HEK293 (cell line): Measurements from ENCODE around the gene MDH1B.
"Not testable (repeated sequence)": the region's sequence is repeated elsewhere in the genome, so short reads cannot be mapped to it uniquely, and the experiment has no call there.

Experiments
- BCL6B ChIP-seq: fragments of 450-650 bp; formaldehyde crosslinking; IDR thresholded peaks from 2 replicates; pipeline ENCODE4 v1.5.1; 2017; ENCODE audit warnings: missing biosample characterization, missing genetic modification characterization
- OSR2 ChIP-seq: fragments of 450-650 bp; formaldehyde crosslinking; IDR thresholded peaks from 2 replicates; pipeline ENCODE4 v1.5.1; 2016; ENCODE audit warnings: missing biosample characterization, missing genetic modification characterization
- REST ChIP-seq: fragments of 450-650 bp; formaldehyde crosslinking; IDR thresholded peaks from 2 replicates; pipeline ENCODE4 v1.5.1; 2016; ENCODE audit warnings: missing biosample characterization, missing genetic modification characterization
- ZNF155 ChIP-seq: fragments of 450-650 bp; formaldehyde crosslinking; IDR thresholded peaks from 2 replicates; pipeline ENCODE4 v1.5.1; 2016; ENCODE audit warnings: missing biosample characterization, missing genetic modification characterization
- ZNF274 ChIP-seq, 2 experiments: fragments of 200-500 bp in 1 of 2; fragments of 450-650 bp in 1 of 2; sonication (Bioruptor generic) in 1 of 2; formaldehyde crosslinking in 1 of 2; IDR thresholded peaks; 2 replicates each; pipeline versions ENCODE4 v1.5.1 to v1.6.1; 2014 to 2016; ENCODE audit warnings: borderline replicate concordance in 1 of 2, inconsistent platforms in 1 of 2, low read length in 1 of 2, missing biosample characterization in 1 of 2, missing genetic modification characterization in 1 of 2
- ZNF354C ChIP-seq: fragments of 450-650 bp; formaldehyde crosslinking; IDR thresholded peaks from 2 replicates; pipeline ENCODE4 v1.5.1; 2016; ENCODE audit warnings: missing biosample characterization, missing genetic modification characterization, low read depth, borderline replicate concordance
- ZNF510 ChIP-seq: fragments of 450-650 bp; formaldehyde crosslinking; IDR thresholded peaks from 2 replicates; pipeline ENCODE4 v1.5.1; 2018; ENCODE audit warnings: mild to moderate bottlenecking, missing genetic modification characterization, missing biosample characterization; ENCODE audit not compliant: insufficient replicate concordance
- TF ChIP-seq, protein P1 (sequence below): fragments of 450-650 bp; formaldehyde crosslinking; IDR thresholded peaks from 2 replicates; pipeline ENCODE4 v1.5.1; 2016; ENCODE audit warnings: missing biosample characterization, missing genetic modification characterization
- TF ChIP-seq, protein P2 (sequence below): fragments of 450-650 bp; formaldehyde crosslinking; IDR thresholded peaks from 2 replicates; pipeline ENCODE4 v1.5.1; 2016; ENCODE audit warnings: missing biosample characterization, missing genetic modification characterization
- TF ChIP-seq, protein P3 (sequence below): fragments of 450-650 bp; formaldehyde crosslinking; IDR thresholded peaks from 2 replicates; pipeline ENCODE4 v1.5.1; 2016; ENCODE audit warnings: missing biosample characterization, missing genetic modification characterization
- TF ChIP-seq, protein P4 (sequence below): fragments of 450-650 bp; formaldehyde crosslinking; IDR thresholded peaks from 2 replicates; pipeline ENCODE4 v1.5.1; 2016; ENCODE audit warnings: missing biosample characterization, missing genetic modification characterization
- TF ChIP-seq, protein P5 (sequence below): fragments of 450-650 bp; formaldehyde crosslinking; IDR thresholded peaks from 2 replicates; pipeline ENCODE4 v1.5.1; 2016; ENCODE audit warnings: missing biosample characterization, missing genetic modification characterization, borderline replicate concordance
- TF ChIP-seq, protein P6 (sequence below): fragments of 450-650 bp; IDR thresholded peaks from 2 replicates; pipeline ENCODE4 v1.5.1; 2018; ENCODE audit warnings: missing biosample characterization, missing genetic modification characterization
- TF ChIP-seq, protein P7 (sequence below): fragments of 450-650 bp; formaldehyde crosslinking; conservative IDR thresholded peaks from 2 replicates; pipeline ENCODE4 v1.5.1; 2016; ENCODE audit warnings: low read depth, missing biosample characterization, missing genetic modification characterization

GRCh38 chr2:206807624-206808023 is 42.5 kb upstream of the MDH1B start:
- not testable (repeated sequence) for TF ChIP-seq ZNF155 (tag by site-specific recombination); REST (tag by site-specific recombination); BCL6B (tag by site-specific recombination); ZNF354C (tag by site-specific recombination); ZNF274 (IDR thresholded peaks at IDR 0.05; ENCODE audit: low read length); ZNF274 (tag by site-specific recombination; IDR thresholded peaks at IDR 0.05; ENCODE audit: borderline replicate concordance); ZNF510 (tag by site-specific recombination); OSR2 (tag by site-specific recombination)
- TF ChIP-seq, protein P1, sequence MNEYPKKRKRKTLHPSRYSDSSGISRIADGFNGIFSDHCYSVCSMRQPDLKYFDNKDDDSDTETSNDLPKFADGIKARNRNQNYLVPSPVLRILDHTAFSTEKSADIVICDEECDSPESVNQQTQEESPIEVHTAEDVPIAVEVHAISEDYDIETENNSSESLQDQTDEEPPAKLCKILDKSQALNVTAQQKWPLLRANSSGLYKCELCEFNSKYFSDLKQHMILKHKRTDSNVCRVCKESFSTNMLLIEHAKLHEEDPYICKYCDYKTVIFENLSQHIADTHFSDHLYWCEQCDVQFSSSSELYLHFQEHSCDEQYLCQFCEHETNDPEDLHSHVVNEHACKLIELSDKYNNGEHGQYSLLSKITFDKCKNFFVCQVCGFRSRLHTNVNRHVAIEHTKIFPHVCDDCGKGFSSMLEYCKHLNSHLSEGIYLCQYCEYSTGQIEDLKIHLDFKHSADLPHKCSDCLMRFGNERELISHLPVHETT = not testable (repeated sequence)
- TF ChIP-seq, protein P2, sequence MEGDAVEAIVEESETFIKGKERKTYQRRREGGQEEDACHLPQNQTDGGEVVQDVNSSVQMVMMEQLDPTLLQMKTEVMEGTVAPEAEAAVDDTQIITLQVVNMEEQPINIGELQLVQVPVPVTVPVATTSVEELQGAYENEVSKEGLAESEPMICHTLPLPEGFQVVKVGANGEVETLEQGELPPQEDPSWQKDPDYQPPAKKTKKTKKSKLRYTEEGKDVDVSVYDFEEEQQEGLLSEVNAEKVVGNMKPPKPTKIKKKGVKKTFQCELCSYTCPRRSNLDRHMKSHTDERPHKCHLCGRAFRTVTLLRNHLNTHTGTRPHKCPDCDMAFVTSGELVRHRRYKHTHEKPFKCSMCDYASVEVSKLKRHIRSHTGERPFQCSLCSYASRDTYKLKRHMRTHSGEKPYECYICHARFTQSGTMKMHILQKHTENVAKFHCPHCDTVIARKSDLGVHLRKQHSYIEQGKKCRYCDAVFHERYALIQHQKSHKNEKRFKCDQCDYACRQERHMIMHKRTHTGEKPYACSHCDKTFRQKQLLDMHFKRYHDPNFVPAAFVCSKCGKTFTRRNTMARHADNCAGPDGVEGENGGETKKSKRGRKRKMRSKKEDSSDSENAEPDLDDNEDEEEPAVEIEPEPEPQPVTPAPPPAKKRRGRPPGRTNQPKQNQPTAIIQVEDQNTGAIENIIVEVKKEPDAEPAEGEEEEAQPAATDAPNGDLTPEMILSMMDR = not testable (repeated sequence)
- TF ChIP-seq, protein P3, sequence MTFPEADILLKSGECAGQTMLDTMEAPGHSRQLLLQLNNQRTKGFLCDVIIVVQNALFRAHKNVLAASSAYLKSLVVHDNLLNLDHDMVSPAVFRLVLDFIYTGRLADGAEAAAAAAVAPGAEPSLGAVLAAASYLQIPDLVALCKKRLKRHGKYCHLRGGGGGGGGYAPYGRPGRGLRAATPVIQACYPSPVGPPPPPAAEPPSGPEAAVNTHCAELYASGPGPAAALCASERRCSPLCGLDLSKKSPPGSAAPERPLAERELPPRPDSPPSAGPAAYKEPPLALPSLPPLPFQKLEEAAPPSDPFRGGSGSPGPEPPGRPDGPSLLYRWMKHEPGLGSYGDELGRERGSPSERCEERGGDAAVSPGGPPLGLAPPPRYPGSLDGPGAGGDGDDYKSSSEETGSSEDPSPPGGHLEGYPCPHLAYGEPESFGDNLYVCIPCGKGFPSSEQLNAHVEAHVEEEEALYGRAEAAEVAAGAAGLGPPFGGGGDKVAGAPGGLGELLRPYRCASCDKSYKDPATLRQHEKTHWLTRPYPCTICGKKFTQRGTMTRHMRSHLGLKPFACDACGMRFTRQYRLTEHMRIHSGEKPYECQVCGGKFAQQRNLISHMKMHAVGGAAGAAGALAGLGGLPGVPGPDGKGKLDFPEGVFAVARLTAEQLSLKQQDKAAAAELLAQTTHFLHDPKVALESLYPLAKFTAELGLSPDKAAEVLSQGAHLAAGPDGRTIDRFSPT (tag by site-specific recombination) = not testable (repeated sequence)
- TF ChIP-seq, protein P4, sequence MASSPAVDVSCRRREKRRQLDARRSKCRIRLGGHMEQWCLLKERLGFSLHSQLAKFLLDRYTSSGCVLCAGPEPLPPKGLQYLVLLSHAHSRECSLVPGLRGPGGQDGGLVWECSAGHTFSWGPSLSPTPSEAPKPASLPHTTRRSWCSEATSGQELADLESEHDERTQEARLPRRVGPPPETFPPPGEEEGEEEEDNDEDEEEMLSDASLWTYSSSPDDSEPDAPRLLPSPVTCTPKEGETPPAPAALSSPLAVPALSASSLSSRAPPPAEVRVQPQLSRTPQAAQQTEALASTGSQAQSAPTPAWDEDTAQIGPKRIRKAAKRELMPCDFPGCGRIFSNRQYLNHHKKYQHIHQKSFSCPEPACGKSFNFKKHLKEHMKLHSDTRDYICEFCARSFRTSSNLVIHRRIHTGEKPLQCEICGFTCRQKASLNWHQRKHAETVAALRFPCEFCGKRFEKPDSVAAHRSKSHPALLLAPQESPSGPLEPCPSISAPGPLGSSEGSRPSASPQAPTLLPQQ (tag by site-specific recombination) = not testable (repeated sequence)
- TF ChIP-seq, protein P5, sequence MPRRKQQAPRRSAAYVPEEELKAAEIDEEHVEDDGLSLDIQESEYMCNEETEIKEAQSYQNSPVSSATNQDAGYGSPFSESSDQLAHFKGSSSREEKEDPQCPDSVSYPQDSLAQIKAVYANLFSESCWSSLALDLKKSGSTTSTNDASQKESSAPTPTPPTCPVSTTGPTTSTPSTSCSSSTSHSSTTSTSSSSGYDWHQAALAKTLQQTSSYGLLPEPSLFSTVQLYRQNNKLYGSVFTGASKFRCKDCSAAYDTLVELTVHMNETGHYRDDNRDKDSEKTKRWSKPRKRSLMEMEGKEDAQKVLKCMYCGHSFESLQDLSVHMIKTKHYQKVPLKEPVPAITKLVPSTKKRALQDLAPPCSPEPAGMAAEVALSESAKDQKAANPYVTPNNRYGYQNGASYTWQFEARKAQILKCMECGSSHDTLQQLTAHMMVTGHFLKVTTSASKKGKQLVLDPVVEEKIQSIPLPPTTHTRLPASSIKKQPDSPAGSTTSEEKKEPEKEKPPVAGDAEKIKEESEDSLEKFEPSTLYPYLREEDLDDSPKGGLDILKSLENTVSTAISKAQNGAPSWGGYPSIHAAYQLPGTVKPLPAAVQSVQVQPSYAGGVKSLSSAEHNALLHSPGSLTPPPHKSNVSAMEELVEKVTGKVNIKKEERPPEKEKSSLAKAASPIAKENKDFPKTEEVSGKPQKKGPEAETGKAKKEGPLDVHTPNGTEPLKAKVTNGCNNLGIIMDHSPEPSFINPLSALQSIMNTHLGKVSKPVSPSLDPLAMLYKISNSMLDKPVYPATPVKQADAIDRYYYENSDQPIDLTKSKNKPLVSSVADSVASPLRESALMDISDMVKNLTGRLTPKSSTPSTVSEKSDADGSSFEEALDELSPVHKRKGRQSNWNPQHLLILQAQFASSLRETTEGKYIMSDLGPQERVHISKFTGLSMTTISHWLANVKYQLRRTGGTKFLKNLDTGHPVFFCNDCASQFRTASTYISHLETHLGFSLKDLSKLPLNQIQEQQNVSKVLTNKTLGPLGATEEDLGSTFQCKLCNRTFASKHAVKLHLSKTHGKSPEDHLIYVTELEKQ (tag by site-specific recombination) = not testable (repeated sequence)
- TF ChIP-seq, protein P6, sequence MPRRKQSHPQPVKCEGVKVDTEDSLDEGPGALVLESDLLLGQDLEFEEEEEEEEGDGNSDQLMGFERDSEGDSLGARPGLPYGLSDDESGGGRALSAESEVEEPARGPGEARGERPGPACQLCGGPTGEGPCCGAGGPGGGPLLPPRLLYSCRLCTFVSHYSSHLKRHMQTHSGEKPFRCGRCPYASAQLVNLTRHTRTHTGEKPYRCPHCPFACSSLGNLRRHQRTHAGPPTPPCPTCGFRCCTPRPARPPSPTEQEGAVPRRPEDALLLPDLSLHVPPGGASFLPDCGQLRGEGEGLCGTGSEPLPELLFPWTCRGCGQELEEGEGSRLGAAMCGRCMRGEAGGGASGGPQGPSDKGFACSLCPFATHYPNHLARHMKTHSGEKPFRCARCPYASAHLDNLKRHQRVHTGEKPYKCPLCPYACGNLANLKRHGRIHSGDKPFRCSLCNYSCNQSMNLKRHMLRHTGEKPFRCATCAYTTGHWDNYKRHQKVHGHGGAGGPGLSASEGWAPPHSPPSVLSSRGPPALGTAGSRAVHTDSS (tag by site-specific recombination) = not testable (repeated sequence)
- TF ChIP-seq, protein P7, sequence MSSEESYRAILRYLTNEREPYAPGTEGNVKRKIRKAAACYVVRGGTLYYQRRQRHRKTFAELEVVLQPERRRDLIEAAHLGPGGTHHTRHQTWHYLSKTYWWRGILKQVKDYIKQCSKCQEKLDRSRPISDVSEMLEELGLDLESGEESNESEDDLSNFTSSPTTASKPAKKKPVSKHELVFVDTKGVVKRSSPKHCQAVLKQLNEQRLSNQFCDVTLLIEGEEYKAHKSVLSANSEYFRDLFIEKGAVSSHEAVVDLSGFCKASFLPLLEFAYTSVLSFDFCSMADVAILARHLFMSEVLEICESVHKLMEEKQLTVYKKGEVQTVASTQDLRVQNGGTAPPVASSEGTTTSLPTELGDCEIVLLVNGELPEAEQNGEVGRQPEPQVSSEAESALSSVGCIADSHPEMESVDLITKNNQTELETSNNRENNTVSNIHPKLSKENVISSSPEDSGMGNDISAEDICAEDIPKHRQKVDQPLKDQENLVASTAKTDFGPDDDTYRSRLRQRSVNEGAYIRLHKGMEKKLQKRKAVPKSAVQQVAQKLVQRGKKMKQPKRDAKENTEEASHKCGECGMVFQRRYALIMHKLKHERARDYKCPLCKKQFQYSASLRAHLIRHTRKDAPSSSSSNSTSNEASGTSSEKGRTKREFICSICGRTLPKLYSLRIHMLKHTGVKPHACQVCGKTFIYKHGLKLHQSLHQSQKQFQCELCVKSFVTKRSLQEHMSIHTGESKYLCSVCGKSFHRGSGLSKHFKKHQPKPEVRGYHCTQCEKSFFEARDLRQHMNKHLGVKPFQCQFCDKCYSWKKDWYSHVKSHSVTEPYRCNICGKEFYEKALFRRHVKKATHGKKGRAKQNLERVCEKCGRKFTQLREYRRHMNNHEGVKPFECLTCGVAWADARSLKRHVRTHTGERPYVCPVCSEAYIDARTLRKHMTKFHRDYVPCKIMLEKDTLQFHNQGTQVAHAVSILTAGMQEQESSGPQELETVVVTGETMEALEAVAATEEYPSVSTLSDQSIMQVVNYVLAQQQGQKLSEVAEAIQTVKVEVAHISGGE (tag by site-specific recombination) = not testable (repeated sequence)
